WERI-Rb-1 (cell line): ENCODE measurements around the gene SAMM50.

Source experiments
- DNase-seq: peaks from one replicate; pipeline ENCODE4 v3.0.0-alpha.2; 2020
- H3K27ac ChIP-seq: fragments of 250-450 bp; sonication (Bioruptor Pico); 2 replicates; pipeline ENCODE4 v1.5.1; 2020; ENCODE audit warnings: mild to moderate bottlenecking, moderate library complexity
- H3K27me3 ChIP-seq: fragments of 250-450 bp; sonication (Bioruptor Pico); 2 replicates; pipeline ENCODE4 v1.5.1; 2021; ENCODE audit warnings: mild to moderate bottlenecking, low read depth, moderate library complexity; ENCODE audit not compliant: insufficient read depth, severe bottlenecking
- H3K36me3 ChIP-seq: fragments of 250-450 bp; sonication (Bioruptor Pico); 2 replicates; pipeline ENCODE4 v1.5.1; 2020; ENCODE audit warnings: mild to moderate bottlenecking, moderate library complexity
- H3K4me3 ChIP-seq: 2 replicates; pipeline ENCODE4 v1.5.1; 2011; ENCODE audit warnings: low read depth, mild to moderate bottlenecking, control low read depth, low read length
- H3K9me3 ChIP-seq: fragments of 250-450 bp; sonication (Bioruptor Pico); 2 replicates; pipeline ENCODE4 v1.5.1; 2021; ENCODE audit warnings: mild to moderate bottlenecking, moderate library complexity; ENCODE audit not compliant: severe bottlenecking
- CTCF ChIP-seq: IDR thresholded peaks from 2 replicates; pipeline ENCODE4 v1.5.1; 2011; ENCODE audit warnings: low read depth, mild to moderate bottlenecking, control low read depth, inconsistent platforms, low read length

The SAMM50 gene

GRCh38 chr22:43990044-43990443 lies 34.8 kb downstream of the SAMM50 start:
- Histone ChIP-seq H3K36me3 (peaks cover 66% of the 10 kb centered on the region), H3K9me3 (no peaks in the 10 kb centered on the region), H3K27me3 (no peaks in the 10 kb centered on the region), H3K27ac (no peak overlapping the region), H3K4me3 (no peak overlapping the region)
- no peak for TF ChIP-seq CTCF
- DNase-seq: peak; percentile 76

GRCh38 chr22:43991316-43992020 lies 36.2 kb downstream of the SAMM50 start:
- Histone ChIP-seq H3K4me3 (no peak overlapping the region), H3K27me3 (no peaks in the 10 kb centered on the region), H3K36me3 (peaks cover 73% of the 10 kb centered on the region), H3K27ac (no peak overlapping the region), H3K9me3 (no peaks in the 10 kb centered on the region)
- no peak for DNase-seq
- TF ChIP-seq CTCF: no peak

- no peak for DNase-seq
- H3K4me3 ChIP-seq: no peak overlapping the region
- H3K27ac ChIP-seq: no peak overlapping the region
- peaks cover 76% of the 10 kb centered on the region for H3K36me3 ChIP-seq
- H3K27me3 ChIP-seq: no peaks in the 10 kb centered on the region
- TF ChIP-seq CTCF: no peak
- H3K9me3 ChIP-seq: no peaks in the 10 kb centered on the region
Observed at GRCh38 chr22:43992331-43992821, 37.1 kb downstream of the SAMM50 start.

GRCh38 chr22:43993072-43993760 lies 38.0 kb downstream of the SAMM50 start:
- H3K27me3 ChIP-seq: no peaks in the 10 kb centered on the region
- peak; percentile 58 for DNase-seq
- H3K4me3 ChIP-seq: no peak overlapping the region
- no peaks in the 10 kb centered on the region for H3K9me3 ChIP-seq
- H3K27ac ChIP-seq: no peak overlapping the region
- peak; percentile 92 for TF ChIP-seq CTCF
- H3K36me3 ChIP-seq: peaks cover 76% of the 10 kb centered on the region

- H3K9me3 ChIP-seq: no peaks in the 10 kb centered on the region
- TF ChIP-seq CTCF: no peak
- H3K4me3 ChIP-seq: no peak overlapping the region
- H3K36me3 ChIP-seq: peaks cover 75% of the 10 kb centered on the region
- H3K27ac ChIP-seq: no peak overlapping the region
- no peaks in the 10 kb centered on the region for H3K27me3 ChIP-seq
- no peak for DNase-seq
Observed at GRCh38 chr22:43994006-43994405, 38.8 kb downstream of the SAMM50 start.
